ENCODE results near the gene WDFY4. TPM values are rescaled to one million over a fixed set of nuclear protein-coding genes. Genes with fewer than 3 reads are reported as not detected.

WDFY4 gene
- total RNA-seq, 4 donors from 2014 or later, result 4.1 to 27.9 (median 9.0) TPM

DNA sequence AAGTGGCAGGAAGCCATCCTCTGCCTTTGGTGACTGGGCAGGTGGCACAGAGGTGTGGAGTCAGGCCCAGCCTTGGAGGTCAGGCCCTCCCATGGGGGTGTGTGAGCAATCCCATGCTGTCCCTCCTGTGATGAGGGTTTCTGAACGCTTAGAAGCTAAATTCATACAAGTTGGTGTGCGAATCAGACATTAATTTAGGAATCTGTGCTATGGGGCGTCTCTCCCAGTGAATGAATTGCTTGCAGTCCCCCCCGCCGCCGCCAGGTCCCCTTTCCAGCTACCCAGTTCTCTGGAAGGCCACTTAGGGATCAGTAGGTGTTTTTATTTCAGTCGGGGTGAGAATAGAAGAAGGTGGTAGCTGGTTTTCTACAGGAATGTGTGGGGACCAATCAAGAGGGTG lies 217.4 kb downstream of the WDFY4 start:
- TF ChIP-seq, protein P1, sequence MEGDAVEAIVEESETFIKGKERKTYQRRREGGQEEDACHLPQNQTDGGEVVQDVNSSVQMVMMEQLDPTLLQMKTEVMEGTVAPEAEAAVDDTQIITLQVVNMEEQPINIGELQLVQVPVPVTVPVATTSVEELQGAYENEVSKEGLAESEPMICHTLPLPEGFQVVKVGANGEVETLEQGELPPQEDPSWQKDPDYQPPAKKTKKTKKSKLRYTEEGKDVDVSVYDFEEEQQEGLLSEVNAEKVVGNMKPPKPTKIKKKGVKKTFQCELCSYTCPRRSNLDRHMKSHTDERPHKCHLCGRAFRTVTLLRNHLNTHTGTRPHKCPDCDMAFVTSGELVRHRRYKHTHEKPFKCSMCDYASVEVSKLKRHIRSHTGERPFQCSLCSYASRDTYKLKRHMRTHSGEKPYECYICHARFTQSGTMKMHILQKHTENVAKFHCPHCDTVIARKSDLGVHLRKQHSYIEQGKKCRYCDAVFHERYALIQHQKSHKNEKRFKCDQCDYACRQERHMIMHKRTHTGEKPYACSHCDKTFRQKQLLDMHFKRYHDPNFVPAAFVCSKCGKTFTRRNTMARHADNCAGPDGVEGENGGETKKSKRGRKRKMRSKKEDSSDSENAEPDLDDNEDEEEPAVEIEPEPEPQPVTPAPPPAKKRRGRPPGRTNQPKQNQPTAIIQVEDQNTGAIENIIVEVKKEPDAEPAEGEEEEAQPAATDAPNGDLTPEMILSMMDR (IDR thresholded peaks at IDR 0.05; ENCODE audit: low read depth), result no peak

DNA sequence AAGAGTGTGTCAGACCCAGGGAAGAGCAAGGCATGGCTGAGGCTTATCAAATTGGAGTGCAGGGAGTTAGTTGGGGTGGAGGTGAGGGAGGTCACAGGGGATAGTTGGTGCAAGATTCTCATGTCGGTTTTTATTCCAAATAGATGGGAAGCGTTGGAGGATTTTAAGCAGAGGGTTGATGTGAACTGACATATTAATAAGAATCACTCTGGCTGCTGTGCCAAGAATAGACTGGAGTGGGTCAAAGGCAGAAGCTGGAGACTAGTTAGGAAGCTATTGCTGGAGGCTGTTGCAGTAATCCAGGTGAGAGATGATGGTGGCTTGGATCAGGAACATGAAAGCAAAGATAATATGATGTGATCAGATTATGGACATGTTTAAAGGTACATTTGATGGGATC lies 218.5 kb downstream of the WDFY4 start:
- TF ChIP-seq, protein P1 (IDR thresholded peaks at IDR 0.05; ENCODE audit: low read depth), result no peak

DNA sequence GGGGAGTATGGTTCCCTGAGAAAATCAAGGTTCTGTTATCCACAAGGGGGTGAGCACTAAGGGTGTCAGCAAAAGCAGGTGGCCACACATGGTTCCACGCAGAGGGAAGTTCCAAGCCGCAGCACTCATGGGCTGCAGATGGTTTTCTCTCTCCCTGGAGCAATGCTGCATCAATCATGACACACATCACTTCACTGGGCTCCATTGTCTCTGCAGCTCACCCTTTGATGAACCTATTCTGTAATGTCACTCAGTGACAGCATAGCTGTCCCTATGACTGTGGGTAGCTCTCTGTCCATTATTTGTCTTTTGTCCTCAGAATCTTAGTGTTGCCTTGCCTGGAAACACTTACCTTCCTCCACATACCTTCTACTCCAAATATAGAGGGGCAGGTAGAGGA lies 220.2 kb downstream of the WDFY4 start:
- TF ChIP-seq, protein P1 (IDR thresholded peaks at IDR 0.05; ENCODE audit: low read depth), result no peak

DNA sequence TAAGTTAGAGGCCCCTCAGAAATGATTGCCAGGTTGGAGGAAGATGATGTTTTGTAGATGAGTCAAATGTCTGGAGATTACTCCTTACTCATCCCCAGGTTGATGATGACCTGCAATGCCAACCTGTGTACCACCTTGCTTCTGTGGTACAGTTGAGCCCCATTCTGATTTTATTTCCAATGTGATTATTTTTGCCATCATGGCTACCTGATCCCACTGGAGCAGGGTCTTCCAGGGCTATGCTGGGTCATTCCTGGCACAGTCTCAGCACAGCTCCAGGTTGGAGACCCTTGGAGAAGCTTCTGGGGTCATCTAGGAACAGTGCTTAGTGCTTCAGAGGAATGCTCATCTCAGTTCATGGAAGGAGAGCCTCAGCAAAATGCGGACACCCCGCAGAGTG lies 220.6 kb downstream of the WDFY4 start:
- TF ChIP-seq, protein P1 (IDR thresholded peaks at IDR 0.05; ENCODE audit: low read depth), result no peak

DNA sequence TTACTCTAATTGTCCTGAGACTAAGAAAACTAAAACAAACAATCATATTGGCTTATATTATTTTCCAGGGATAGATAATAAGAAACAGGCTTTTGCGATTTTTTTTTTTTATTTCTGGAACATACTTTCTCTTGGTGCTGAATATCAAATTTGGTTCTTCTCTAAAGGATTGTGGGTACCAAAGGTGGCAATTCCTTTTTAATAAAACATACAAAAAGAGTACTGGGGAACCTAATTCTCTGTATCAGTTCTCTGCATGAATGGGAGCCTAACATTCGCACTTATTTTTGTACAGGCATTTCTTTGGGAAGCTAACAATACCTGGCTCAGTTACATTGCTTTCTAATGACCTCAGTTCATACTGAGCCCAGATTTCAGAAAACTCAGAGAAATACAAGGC lies 222.2 kb downstream of the WDFY4 start:
- TF ChIP-seq, protein P1 (IDR thresholded peaks at IDR 0.05; ENCODE audit: low read depth), result no peak

DNA sequence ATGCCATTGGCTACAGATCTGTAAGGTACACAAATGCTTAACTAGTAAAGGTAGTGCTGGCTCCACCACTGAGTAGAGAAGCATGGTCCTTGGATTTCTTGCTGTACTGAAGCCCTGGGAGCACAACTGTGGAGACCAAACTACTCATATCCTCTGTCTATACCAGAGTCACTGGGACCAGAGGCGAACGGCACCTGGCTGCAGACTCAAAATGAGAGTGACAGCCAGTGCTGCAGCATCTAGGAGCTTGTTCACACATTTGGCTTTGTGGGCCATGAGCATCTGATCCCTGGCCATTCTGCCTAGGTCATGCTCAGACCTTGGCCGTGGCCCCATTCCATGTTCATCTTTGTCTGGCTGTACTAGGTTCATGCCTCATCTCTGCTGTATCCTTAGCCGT lies 223.1 kb downstream of the WDFY4 start:
- TF ChIP-seq, protein P1 (IDR thresholded peaks at IDR 0.05; ENCODE audit: low read depth), result no peak

DNA sequence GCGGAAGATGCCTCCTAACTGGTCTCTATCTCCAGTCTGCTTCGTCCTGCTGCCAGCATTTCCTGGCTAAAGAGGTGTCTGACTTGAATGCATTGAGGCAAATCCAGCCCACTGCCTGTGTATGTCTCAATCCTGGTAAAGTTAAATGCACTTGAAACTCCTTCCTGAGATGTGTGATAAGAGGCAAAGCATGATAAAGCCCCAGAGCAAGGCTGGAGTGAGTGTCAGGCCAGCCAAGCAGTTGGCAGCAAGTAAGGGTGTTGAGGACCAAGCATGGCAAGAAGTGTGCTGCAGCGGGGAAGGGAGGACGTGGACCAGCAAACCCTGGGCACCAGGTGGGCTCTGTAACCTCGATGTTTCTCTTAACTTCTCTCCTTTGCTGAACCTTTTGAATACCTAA lies 225.9 kb downstream of the WDFY4 start:
- TF ChIP-seq, protein P1 (IDR thresholded peaks at IDR 0.05; ENCODE audit: low read depth), result no peak
